ENCODE data around the gene FAM151A.

Gene FAM151A

GRCh38 chr1:54603241-54603640 lies 20.1 kb downstream of the FAM151A start:
- DNase-seq = no peak

- DNase-seq = no peak
These were observed 20.8 kb downstream of the FAM151A start for GRCh38 chr1:54602554-54602953.

- no peak for DNase-seq
These were observed 21.6 kb downstream of the FAM151A start for GRCh38 chr1:54601730-54602129.

GRCh38 chr1:54600947-54601721 lies 22.2 kb downstream of the FAM151A start:
- DNase-seq = no peak

GRCh38 chr1:54599211-54599823 lies 24.0 kb downstream of the FAM151A start:
- DNase-seq = no peak

GRCh38 chr1:54597455-54598030 lies 25.8 kb downstream of the FAM151A start:
- no peak for DNase-seq

GRCh38 chr1:54596756-54597155 lies 26.6 kb downstream of the FAM151A start:
- no peak for DNase-seq

GRCh38 chr1:54595956-54596498 lies 27.3 kb downstream of the FAM151A start:
- no peak for DNase-seq

- DNase-seq = no peak
These were observed 28.9 kb downstream of the FAM151A start for GRCh38 chr1:54594463-54594862.

GRCh38 chr1:54593571-54594160 lies 29.7 kb downstream of the FAM151A start:
- no peak for DNase-seq

- no peak for DNase-seq
These were observed 32.1 kb downstream of the FAM151A start for GRCh38 chr1:54591127-54591756.

GRCh38 chr1:54588377-54588776 lies 34.9 kb downstream of the FAM151A start:
- DNase-seq = no peak

- no peak for DNase-seq
These were observed 37.9 kb downstream of the FAM151A start for GRCh38 chr1:54585181-54586066.

GRCh38 chr1:54584575-54584974 lies 38.8 kb downstream of the FAM151A start:
- DNase-seq = no peak

- no peak for DNase-seq
These were observed 39.5 kb downstream of the FAM151A start for GRCh38 chr1:54583871-54584270.

GRCh38 chr1:54583307-54583686 lies 40.0 kb downstream of the FAM151A start:
- no peak for DNase-seq

- no peak for DNase-seq
These were observed 40.6 kb downstream of the FAM151A start for GRCh38 chr1:54582566-54583306.

- no peak for DNase-seq
These were observed 41.7 kb downstream of the FAM151A start for GRCh38 chr1:54581621-54582035.

GRCh38 chr1:54580856-54581550 lies 42.3 kb downstream of the FAM151A start:
- DNase-seq = no peak

GRCh38 chr1:54579337-54579781 lies 44.0 kb downstream of the FAM151A start:
- DNase-seq = no peak

GRCh38 chr1:54577612-54578011 lies 45.7 kb downstream of the FAM151A start:
- DNase-seq = no peak
